Raji (cell line): ENCODE data around the gene ARMC9.

Source experiments
- POLR2A ChIP-seq: IDR thresholded peaks from 2 replicates; pipeline ENCODE4 v1.6.1; 2011; ENCODE audit warnings: low read depth, low read length, control low read depth; ENCODE audit not compliant: insufficient read depth

Gene ARMC9

GRCh38 chr2:231374771-231375170 is 176.3 kb downstream of the ARMC9 start:
- no peak for TF ChIP-seq POLR2A

GRCh38 chr2:231376857-231377256 is 178.4 kb downstream of the ARMC9 start:
- TF ChIP-seq POLR2A: no peak

GRCh38 chr2:231378026-231378722 is 179.7 kb downstream of the ARMC9 start:
- no peak for TF ChIP-seq POLR2A

- no peak for TF ChIP-seq POLR2A
These were observed 181.1 kb downstream of the ARMC9 start for GRCh38 chr2:231379266-231380215.

- no peak for TF ChIP-seq POLR2A
These were observed 181.9 kb downstream of the ARMC9 start for GRCh38 chr2:231380307-231380706.

- TF ChIP-seq POLR2A: no peak
These were observed 182.8 kb downstream of the ARMC9 start for GRCh38 chr2:231380991-231381847.

- TF ChIP-seq POLR2A: no peak
These were observed 183.7 kb downstream of the ARMC9 start for GRCh38 chr2:231382116-231382515.

- TF ChIP-seq POLR2A: no peak
These were observed 185.1 kb downstream of the ARMC9 start for GRCh38 chr2:231383416-231384108.

- no peak for TF ChIP-seq POLR2A
These were observed 185.6 kb downstream of the ARMC9 start for GRCh38 chr2:231384109-231384435.

- no peak for TF ChIP-seq POLR2A
These were observed 186.5 kb downstream of the ARMC9 start for GRCh38 chr2:231384970-231385369.

- no peak for TF ChIP-seq POLR2A
These were observed 187.0 kb downstream of the ARMC9 start for GRCh38 chr2:231385429-231385828.

- TF ChIP-seq POLR2A: no peak
These were observed 188.0 kb downstream of the ARMC9 start for GRCh38 chr2:231386446-231386845.

- TF ChIP-seq POLR2A: no peak
These were observed 189.7 kb downstream of the ARMC9 start for GRCh38 chr2:231387904-231388724.
